IMR-90 (cell line): ENCODE data around the gene SH3RF3. TPM values are rescaled to one million over a fixed set of nuclear protein-coding genes. Genes with fewer than 3 reads are reported as not detected.

Experiments used
- ATAC-seq: fragments of 200-7000 bp; cut with Tn5 transposase; 2 replicates; pipeline ENCODE4 v1.9.1; 2020; ENCODE audit warnings: low read depth, mild to moderate bottlenecking, moderate library complexity
- BruUV-seq: library from RNA; stranded (reverse); fragments of 400-500 nt; replicated peaks from 2 replicates; lab custom pipeline; 2021; lab: Mats Ljungman, UMichigan
- CTCF ChIA-PET: fragments of 300-600 bp; formaldehyde crosslinking; extraction: SDS; loops from one replicate; lab custom pipeline; 2021; ENCODE audit warnings: antibody characterized with exemption; lab: Yijun Ruan, JAX
- POLR2A ChIA-PET: fragments of 300-600 bp; sonication (Branson Sonifier 250); formaldehyde crosslinking; loops from one replicate; lab custom pipeline; 2022; ENCODE audit warnings: antibody characterized with exemption; ENCODE audit not compliant: unreplicated experiment; lab: Charles Lee
- DNase-seq: peaks from one replicate; pipeline ENCODE4 v3.0.0; 2013
- H2AFZ ChIP-seq: replicated peaks from 2 replicates; pipeline ENCODE3; 2013; ENCODE audit warnings: low read length, mild to moderate bottlenecking; ENCODE audit not compliant: poor library complexity
- H2AK5ac ChIP-seq: 2 replicates; pipeline ENCODE4 v1.6.1; 2013; ENCODE audit warnings: low read depth, low read length, inconsistent platforms
- H2AK9ac ChIP-seq: replicated peaks from 2 replicates; pipeline ENCODE3; 2013; ENCODE audit warnings: mild to moderate bottlenecking, low read depth, low read length, moderate library complexity; ENCODE audit not compliant: poor library complexity
- H2BK120ac ChIP-seq: 2 replicates; pipeline ENCODE4 v1.6.1; 2013; ENCODE audit warnings: low read depth, low read length, inconsistent platforms
- H2BK15ac ChIP-seq: 3 replicates; pipeline ENCODE4 v1.6.1; 2013; ENCODE audit warnings: low read depth, low read length, inconsistent platforms
- H2BK20ac ChIP-seq: 2 replicates; pipeline ENCODE4 v1.6.1; 2013; ENCODE audit warnings: low read depth, mild to moderate bottlenecking, inconsistent platforms, low read length, moderate library complexity
- H2BK5ac ChIP-seq: 2 replicates; pipeline ENCODE4 v1.6.1; 2013; ENCODE audit warnings: mild to moderate bottlenecking, low read depth, low read length, inconsistent platforms; ENCODE audit not compliant: poor library complexity, severe bottlenecking
- H3K14ac ChIP-seq: replicated peaks from 2 replicates; pipeline ENCODE4 v1.6.1; 2013; ENCODE audit warnings: low read depth, low read length, inconsistent platforms
- H3K18ac ChIP-seq: 2 replicates; pipeline ENCODE4 v1.6.1; 2013; ENCODE audit warnings: low read depth, low read length, control low read depth
- H3K23ac ChIP-seq: 2 replicates; pipeline ENCODE4 v1.6.1; 2013; ENCODE audit warnings: low read depth, low read length, inconsistent platforms
- H3K27ac ChIP-seq: 2 replicates; pipeline ENCODE4 v1.5.1; 2013; ENCODE audit warnings: mild to moderate bottlenecking, control low read depth, low read length; ENCODE audit not compliant: insufficient read depth
- H3K27me3 ChIP-seq: 2 replicates; pipeline ENCODE4 v1.6.1; 2013; ENCODE audit warnings: low read length; ENCODE audit not compliant: control insufficient read depth, insufficient read depth
- H3K36me3 ChIP-seq: 2 replicates; pipeline ENCODE4 v1.6.1; 2013; ENCODE audit warnings: low read length, mixed read lengths; ENCODE audit not compliant: control insufficient read depth, insufficient read depth
- H3K4ac ChIP-seq: 2 replicates; pipeline ENCODE4 v1.6.1; 2013; ENCODE audit warnings: low read depth, low read length, inconsistent platforms
- H3K4me1 ChIP-seq: 2 replicates; pipeline ENCODE4 v1.6.1; 2013; ENCODE audit warnings: low read length, mixed read lengths; ENCODE audit not compliant: control insufficient read depth, insufficient read depth
- H3K4me2 ChIP-seq: 2 replicates; pipeline ENCODE4 v1.6.1; 2013; ENCODE audit warnings: low read depth, mild to moderate bottlenecking, control low read depth, low read length, moderate library complexity
- H3K4me3 ChIP-seq: 2 replicates; pipeline ENCODE4 v1.5.1; 2013; ENCODE audit warnings: low read depth, mild to moderate bottlenecking, control low read depth, low read length, moderate library complexity; ENCODE audit not compliant: insufficient read depth
- H3K56ac ChIP-seq: 2 replicates; pipeline ENCODE4 v1.6.1; 2013; ENCODE audit warnings: low read length, inconsistent platforms; ENCODE audit not compliant: insufficient read depth; ENCODE audit errors: extremely low read depth
- H3K79me1 ChIP-seq, 2 experiments: 2 replicates each; pipeline ENCODE4 v1.6.1; 2013; ENCODE audit warnings: low read length in 2 of 2, inconsistent platforms in 1 of 2, low read depth in 1 of 2
- H3K9ac ChIP-seq: 2 replicates; pipeline ENCODE4 v1.6.1; 2013; ENCODE audit warnings: low read depth, low read length, control low read depth
- H3K9me1 ChIP-seq: 2 replicates; pipeline ENCODE4 v1.6.1; 2013; ENCODE audit warnings: low read length, inconsistent platforms; ENCODE audit not compliant: insufficient read depth
- H3K9me3 ChIP-seq: 2 replicates; pipeline ENCODE4 v1.6.1; 2013; ENCODE audit warnings: low read length; ENCODE audit not compliant: control insufficient read depth, insufficient read depth
- H4K20me1 ChIP-seq: 2 replicates; pipeline ENCODE4 v1.6.1; 2013; ENCODE audit warnings: low read length, inconsistent platforms; ENCODE audit not compliant: insufficient read depth
- H4K5ac ChIP-seq: 2 replicates; pipeline ENCODE4 v1.6.1; 2013; ENCODE audit warnings: mild to moderate bottlenecking, low read depth, low read length, control low read depth
- H4K8ac ChIP-seq, 2 experiments: 2 replicates each; pipeline ENCODE4 v1.6.1; 2013; ENCODE audit warnings: low read depth in 2 of 2, low read length in 2 of 2, control low read depth in 1 of 2, inconsistent platforms in 1 of 2
- H4K91ac ChIP-seq: 2 replicates; pipeline ENCODE4 v1.6.1; 2013; ENCODE audit warnings: low read depth, low read length, inconsistent platforms; ENCODE audit not compliant: insufficient read depth
- BHLHE40 ChIP-seq: fragments of 150-350 bp; IDR thresholded peaks from 2 replicates; pipeline ENCODE4 v1.6.1; 2016; ENCODE audit warnings: mild to moderate bottlenecking, low read depth, low read length
- CEBPB ChIP-seq: IDR thresholded peaks from 2 replicates; pipeline ENCODE4 v1.6.1; 2012; ENCODE audit warnings: low read depth, low read length, improper control_type of control experiment
- CHD1 ChIP-seq: IDR thresholded peaks from 2 replicates; pipeline ENCODE4 v1.6.1; 2012; ENCODE audit warnings: low read depth, low read length, improper control_type of control experiment
- ELK1 ChIP-seq: fragments of 150-350 bp; IDR thresholded peaks from 2 replicates; pipeline ENCODE4 v1.6.1; 2016; ENCODE audit warnings: low read depth, mild to moderate bottlenecking, low read length, moderate library complexity, borderline replicate concordance
- FOS ChIP-seq: fragments of 150-350 bp; IDR thresholded peaks from 2 replicates; pipeline ENCODE4 v1.6.1; 2016; ENCODE audit warnings: low read depth, low read length
- MAFK ChIP-seq: IDR thresholded peaks from 2 replicates; pipeline ENCODE4 v1.6.1; 2012; ENCODE audit warnings: low read depth, low read length, improper control_type of control experiment
- MAZ ChIP-seq: IDR thresholded peaks from 2 replicates; pipeline ENCODE4 v1.6.1; 2012; ENCODE audit warnings: low read depth, mild to moderate bottlenecking, low read length, improper control_type of control experiment, moderate library complexity, borderline replicate concordance
- MXI1 ChIP-seq: IDR thresholded peaks from 2 replicates; pipeline ENCODE4 v1.6.1; 2012; ENCODE audit warnings: low read depth, mild to moderate bottlenecking, low read length, moderate library complexity, borderline replicate concordance
- NFE2L2 ChIP-seq: fragments of 150-350 bp; IDR thresholded peaks from 2 replicates; pipeline ENCODE4 v1.6.1; 2016; ENCODE audit warnings: low read depth, mild to moderate bottlenecking, low read length
- RAD21 ChIP-seq: IDR thresholded peaks from 2 replicates; pipeline ENCODE4 v1.6.1; 2012; ENCODE audit warnings: low read length, improper control_type of control experiment
- RFX5 ChIP-seq: IDR thresholded peaks from 2 replicates; pipeline ENCODE4 v1.8.0; 2012; ENCODE audit warnings: low read depth, mild to moderate bottlenecking, low read length, moderate library complexity
- SMC3 ChIP-seq: fragments of 150-350 bp; IDR thresholded peaks from 2 replicates; pipeline ENCODE4 v1.6.1; 2016; ENCODE audit warnings: low read depth, mild to moderate bottlenecking, antibody characterized with exemption, low read length, moderate library complexity
- WGBS, 2 experiments: methylation state at CpG; one replicate each; pipeline versions ENCODE4 v1.1.5 to v1.1.7; 2013; ENCODE audit warnings: missing lambda C conversion rate in 2 of 2; ENCODE audit not compliant: insufficient read length in 1 of 2; ENCODE audit errors: extremely low coverage in 2 of 2; 5-methylcytosine and 5-hydroxymethylcytosine counted together
- dilution Hi-C: fragments of 300-500 bp; cut with HindIII; formaldehyde crosslinking; loops from one replicate; pipeline ENCODE4 v1.14.3; 2018; ENCODE audit warnings: low sequenced_read_pairs; ENCODE audit not compliant: unreplicated experiment
- in situ Hi-C: fragments of 300-500 bp; cut with MboI; formaldehyde crosslinking; loops from 3 replicates; pipeline ENCODE4 v1.14.3; 2019; ENCODE audit warnings: low sequenced_read_pairs, inconsistent platforms, mixed read lengths
- intact Hi-C: fragments of 100-400 bp; cut with micrococcal nuclease; formaldehyde crosslinking; loops from 2 replicates; pipeline ENCODE4 v1.10.0; 2022
- polyA plus RNA-seq, 3 experiments: library from polyadenylated mRNA; depleted of rRNA; stranded (reverse); fragments of >200 nt; gene quantifications; 2 replicates each; pipeline ENCODE4 v1.2.3, GENCODE V29; 2012; ENCODE audit warnings: low replicate concordance in 1 of 3
- total RNA-seq: library from RNA; depleted of rRNA; stranded (reverse); fragments of >200 nt; gene quantifications from 2 replicates; pipeline ENCODE4 v1.2.3, GENCODE V29; 2012

SH3RF3 gene
- total and polyA plus RNA-seq, 2 of the 4 experiments (the other 2 are of a cell fraction), result 3.4 to 5.3 TPM

DNA sequence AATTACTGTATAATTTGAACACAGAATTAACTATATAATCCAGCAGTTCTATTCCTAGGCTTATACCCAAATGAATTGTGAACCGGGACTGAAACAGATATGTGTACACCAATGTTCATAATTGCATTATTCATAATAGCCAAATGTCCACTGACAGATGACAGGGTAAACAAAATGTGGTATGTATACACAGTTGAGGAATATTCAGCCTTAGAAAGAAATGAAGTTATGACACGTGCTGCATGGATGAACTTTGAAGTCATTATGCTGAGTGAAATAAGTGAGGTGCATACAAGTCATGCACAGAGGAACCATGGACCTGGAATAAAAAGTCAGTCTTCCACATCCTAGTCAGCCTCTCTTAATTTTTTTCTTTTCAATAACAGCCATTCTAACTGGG lies 91.9 kb downstream of the SH3RF3 start:
- Histone ChIP-seq H2BK120ac (no peak overlapping the region), H3K27ac (no peak overlapping the region), H2AK5ac (no peak overlapping the region), H4K91ac (no peak overlapping the region), H2BK20ac (no peak overlapping the region), H4K20me1 (peaks cover 41% of the 10 kb centered on the region), H3K27me3 (no peaks in the 10 kb centered on the region), H3K36me3 (no peaks in the 10 kb centered on the region), H3K4me3 (no peak overlapping the region), H2BK15ac (no peak overlapping the region), H2AK9ac (no peak overlapping the region), H3K9me1 (peaks cover 24% of the 10 kb centered on the region), H3K23ac (no peak overlapping the region), H3K9ac (no peak overlapping the region), H3K4me1 (peaks cover 11% of the 10 kb centered on the region), H4K5ac (no peak overlapping the region), H3K56ac (no peak overlapping the region), H3K18ac (no peak overlapping the region), H3K9me3 (no peaks in the 10 kb centered on the region; the same call in 1 of the 2 replicates), H2AFZ (no peak overlapping the region), H2BK5ac (no peak overlapping the region), H3K14ac (no peak overlapping the region), H4K8ac (no peak overlapping the region), H3K4me2 (no peak overlapping the region), H3K4ac (no peak overlapping the region), H3K79me1 (peaks cover 54 to 72% of the 10 kb centered on the region in 2 experiments)
- ATAC-seq (no peak), DNase-seq (no peak)
- ChIA-PET CTCF (no interaction called here), POLR2A (no interaction called here)
- no peak for TF ChIP-seq ELK1
- TF ChIP-seq SMC3, result no peak
- no peak for TF ChIP-seq BHLHE40
- no peak for TF ChIP-seq FOS
- no peak for TF ChIP-seq RAD21
- TF ChIP-seq RFX5, result no peak
- TF ChIP-seq CEBPB, result no peak
- no peak for TF ChIP-seq CHD1
- TF ChIP-seq NFE2L2, result no peak
- TF ChIP-seq MXI1, result no peak
- TF ChIP-seq MAFK, result no peak
- no peak for TF ChIP-seq MAZ
- intact Hi-C loops, result no loop called here
- no TSS peak for BruUV-seq
- no CpG with 5 or more reads among the region's 2 CpGs for WGBS, 2 experiments
- dilution Hi-C loops, result no loop called here
- in situ Hi-C loops, result no loop called here
